Large intestine (tissue), 3 donors: ENCODE results near the gene TNRC6C. TPM values are rescaled to one million over a fixed set of nuclear protein-coding genes. Genes with fewer than 3 reads are reported as not detected.

Source experiments
- DNase-seq, 2 donors: peaks; one replicate each; pipeline versions ENCODE4 v3.0.0 to v3.0.0-alpha.2; 2013
- H3K27ac ChIP-seq: one replicate; pipeline ENCODE4 v1.5.1; 2013; ENCODE audit warnings: low read length
- H3K27me3 ChIP-seq: 2 replicates; pipeline ENCODE4 v1.6.1; 2013; ENCODE audit warnings: low read length; ENCODE audit not compliant: control insufficient read depth, insufficient read depth
- H3K36me3 ChIP-seq: 2 replicates; pipeline ENCODE4 v1.6.1; 2013; ENCODE audit warnings: low read length; ENCODE audit not compliant: control insufficient read depth, insufficient read depth
- H3K4me1 ChIP-seq: one replicate; pipeline ENCODE4 v1.6.1; 2013; ENCODE audit warnings: low read length; ENCODE audit not compliant: control insufficient read depth, insufficient read depth
- H3K4me3 ChIP-seq: one replicate; pipeline ENCODE4 v1.5.1; 2013; ENCODE audit warnings: low read length
- H3K9me3 ChIP-seq: one replicate; pipeline ENCODE4 v1.6.1; 2013; ENCODE audit warnings: mild to moderate bottlenecking, low read depth, low read length, moderate library complexity; ENCODE audit not compliant: control insufficient read depth
- WGBS: methylation state at CpG from one replicate; pipeline ENCODE4 v1.1.5; 2013; ENCODE audit warnings: low lambda C conversion rate; ENCODE audit not compliant: insufficient coverage; 5-methylcytosine and 5-hydroxymethylcytosine counted together
- polyA plus RNA-seq: library from polyadenylated mRNA; unstranded; fragments of 120-200 nt; gene quantifications from one replicate; pipeline ENCODE4 v1.2.1, GENCODE V29; 2013

The TNRC6C gene
- polyA plus RNA-seq, 1 donor: 6.5 TPM

DNA sequence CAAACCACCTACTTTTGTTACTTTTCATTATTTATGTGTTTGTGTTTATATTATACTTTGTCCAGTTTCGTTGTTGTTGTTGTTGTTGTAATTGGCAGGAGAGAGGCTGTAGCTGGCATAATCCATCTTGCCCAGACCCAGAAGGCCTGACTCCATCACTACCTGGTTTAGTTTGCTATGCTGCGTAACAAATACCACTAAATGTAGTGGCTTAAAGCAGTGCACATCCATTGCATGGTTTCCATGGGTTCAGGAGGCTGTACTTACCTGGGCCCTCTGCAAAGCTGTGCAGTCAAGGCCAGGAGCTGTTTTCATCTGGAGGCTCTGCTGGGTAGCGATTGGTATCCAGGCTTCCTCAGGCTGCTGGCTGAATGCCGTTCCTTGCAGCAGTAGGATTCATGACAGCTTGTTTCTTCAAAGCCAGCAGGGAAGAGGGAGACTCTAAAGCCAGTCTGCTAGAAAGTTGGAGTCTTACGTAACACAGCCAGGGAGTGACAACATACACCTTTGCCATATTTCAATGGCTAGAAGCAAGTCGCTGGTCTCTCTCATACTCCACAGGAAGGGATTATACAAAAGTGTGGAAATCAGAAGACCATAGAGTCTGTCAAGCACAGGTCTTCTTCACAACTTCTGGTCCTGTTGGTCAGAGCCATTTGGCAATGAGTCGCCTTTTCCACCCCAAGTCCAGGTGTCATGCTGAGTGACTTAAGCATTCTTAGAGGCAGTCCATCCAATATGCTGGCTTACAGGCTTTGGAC, 41.1 kb downstream of the TNRC6C start:
- Histone ChIP-seq H3K9me3 (no peaks in the 10 kb centered on the region), H3K36me3 (no peaks in the 10 kb centered on the region), H3K4me1 (no peaks in the 10 kb centered on the region), H3K27ac (no peak overlapping the region), H3K27me3 (no peaks in the 10 kb centered on the region), H3K4me3 (no peak overlapping the region)
- no CpG with 5 or more reads among the region's 7 CpGs for WGBS
- no peak for DNase-seq

- WGBS: 100% methylated on average over 1 of the region's 3 CpGs
- DNase-seq: no peak
- Histone ChIP-seq H3K36me3 (no peaks in the 10 kb centered on the region), H3K4me3 (no peak overlapping the region), H3K27me3 (no peaks in the 10 kb centered on the region), H3K4me1 (no peaks in the 10 kb centered on the region), H3K9me3 (no peaks in the 10 kb centered on the region), H3K27ac (no peak overlapping the region)
Measured at GRCh38 chr17:78000341-78000740, 41.8 kb downstream of the TNRC6C start.

DNA sequence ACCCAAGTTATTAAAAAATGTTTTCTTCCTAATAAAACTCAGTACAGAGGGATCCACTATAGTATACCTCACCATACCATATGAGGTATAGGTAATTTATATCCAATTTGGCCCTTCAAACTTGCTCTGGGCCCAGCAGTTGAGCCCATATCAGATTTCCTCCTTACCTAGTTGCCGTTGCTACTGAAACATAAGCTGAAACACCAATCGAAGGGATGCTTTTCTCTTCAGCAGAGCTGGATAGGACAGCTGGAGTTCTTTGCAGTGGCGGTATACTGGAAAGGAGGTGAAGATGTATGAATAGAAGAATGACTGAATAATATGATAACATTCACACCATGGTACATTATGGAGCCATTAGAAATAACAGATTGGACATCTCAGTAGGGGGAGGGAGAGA, 42.7 kb downstream of the TNRC6C start:
- H3K27me3 ChIP-seq: no peaks in the 10 kb centered on the region
- H3K4me1 ChIP-seq: no peaks in the 10 kb centered on the region
- 70% methylated on average over 3 of the region's 3 CpGs for WGBS

DNA sequence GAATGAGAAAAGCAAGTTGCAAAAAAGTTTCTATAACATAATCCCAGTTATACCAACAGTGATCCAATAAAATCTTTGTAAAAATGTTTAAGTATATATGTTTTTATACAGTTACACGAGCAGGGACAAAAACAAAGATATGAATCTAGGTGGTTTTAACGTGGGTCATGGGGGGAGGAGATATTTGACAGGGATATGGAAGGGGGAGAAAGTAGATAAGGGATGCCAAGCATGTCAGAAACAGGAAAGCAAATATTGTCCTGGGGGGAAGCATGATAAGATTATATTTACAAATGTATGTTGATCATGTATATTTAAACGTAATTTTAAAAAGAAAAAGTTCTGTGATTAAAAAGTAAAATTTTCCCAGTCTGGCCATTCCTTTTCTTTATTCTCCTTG, 43.1 kb downstream of the TNRC6C start:
- Histone ChIP-seq H3K36me3 (no peaks in the 10 kb centered on the region), H3K27ac (no peak overlapping the region), H3K4me1 (no peaks in the 10 kb centered on the region), H3K9me3 (no peaks in the 10 kb centered on the region), H3K4me3 (no peak overlapping the region), H3K27me3 (no peaks in the 10 kb centered on the region)
- WGBS: 45% methylated on average over 3 of the region's 3 CpGs
- DNase-seq: no peak

More for the DNA sequence above, 42.7 kb downstream of the TNRC6C start:
- Histone ChIP-seq H3K36me3 (no peaks in the 10 kb centered on the region), H3K4me3 (no peak overlapping the region), H3K27ac (no peak overlapping the region), H3K9me3 (no peaks in the 10 kb centered on the region)
- DNase-seq: no peak

- no peaks in the 10 kb centered on the region for H3K4me1 ChIP-seq
- DNase-seq: no peak
- H3K27ac ChIP-seq: no peak overlapping the region
- no peaks in the 10 kb centered on the region for H3K36me3 ChIP-seq
- WGBS: no CpG with 5 or more reads among the region's 4 CpGs
- H3K4me3 ChIP-seq: no peak overlapping the region
- H3K9me3 ChIP-seq: no peaks in the 10 kb centered on the region
- no peaks in the 10 kb centered on the region for H3K27me3 ChIP-seq
Measured at GRCh38 chr17:78002166-78002565, 43.7 kb downstream of the TNRC6C start.

- WGBS: 90% methylated on average over 2 of the region's 3 CpGs
- no peaks in the 10 kb centered on the region for H3K36me3 ChIP-seq
Measured at GRCh38 chr17:78005452-78006171, 47.1 kb downstream of the TNRC6C start.

DNA sequence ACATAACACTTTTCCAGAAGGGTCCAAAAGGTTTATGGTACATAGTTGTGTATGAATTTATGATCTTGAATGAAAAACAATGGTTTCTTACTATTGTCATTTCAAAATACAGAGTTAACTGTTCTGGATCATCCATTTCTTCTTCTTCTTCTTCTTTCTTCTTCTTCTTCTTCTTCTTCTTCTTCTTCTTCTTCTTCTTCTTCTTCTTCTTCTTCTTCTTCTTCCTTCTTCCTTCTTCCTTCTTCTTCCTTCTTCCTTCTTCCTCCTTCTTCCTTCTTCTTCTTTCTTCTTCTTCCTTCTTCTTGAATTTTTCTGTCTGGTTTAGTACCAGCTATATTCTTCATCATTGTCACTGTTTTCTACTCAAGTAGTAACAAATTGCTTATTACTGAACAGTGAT, 47.8 kb downstream of the TNRC6C start:
- Histone ChIP-seq H3K27ac (no peak overlapping the region), H3K9me3 (no peaks in the 10 kb centered on the region), H3K4me1 (no peaks in the 10 kb centered on the region), H3K27me3 (no peaks in the 10 kb centered on the region), H3K4me3 (no peak overlapping the region), H3K36me3 (no peaks in the 10 kb centered on the region)
- DNase-seq: no peak

More at GRCh38 chr17:78005452-78006171, 47.1 kb downstream of the TNRC6C start:
- no peaks in the 10 kb centered on the region for H3K9me3 ChIP-seq
- no peak overlapping the region for H3K4me3 ChIP-seq
- no peaks in the 10 kb centered on the region for H3K4me1 ChIP-seq
- no peaks in the 10 kb centered on the region for H3K27me3 ChIP-seq
- DNase-seq: no peak
- no peak overlapping the region for H3K27ac ChIP-seq

DNA sequence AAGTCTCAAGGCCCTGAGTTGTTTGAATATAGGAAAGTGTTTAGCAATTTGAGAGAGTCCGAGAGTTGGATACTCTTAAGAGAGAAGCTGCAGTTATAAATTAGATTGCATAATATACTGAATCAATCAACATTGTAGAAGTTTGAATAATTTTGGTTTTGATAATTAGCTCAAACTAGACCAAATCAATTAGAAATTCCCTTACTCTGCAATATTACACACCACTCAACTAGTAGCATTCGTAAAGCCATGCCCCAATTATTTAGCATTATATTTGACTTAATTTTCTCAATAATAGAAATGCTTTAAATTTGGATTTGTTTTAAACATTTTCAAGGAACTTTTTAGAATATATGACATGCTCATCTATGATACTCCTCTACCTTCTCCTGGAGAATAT, 49.1 kb downstream of the TNRC6C start:
- H3K4me1 ChIP-seq: no peaks in the 10 kb centered on the region
- H3K36me3 ChIP-seq: no peaks in the 10 kb centered on the region
- 100% methylated on average over 1 of the region's 2 CpGs for WGBS

DNA sequence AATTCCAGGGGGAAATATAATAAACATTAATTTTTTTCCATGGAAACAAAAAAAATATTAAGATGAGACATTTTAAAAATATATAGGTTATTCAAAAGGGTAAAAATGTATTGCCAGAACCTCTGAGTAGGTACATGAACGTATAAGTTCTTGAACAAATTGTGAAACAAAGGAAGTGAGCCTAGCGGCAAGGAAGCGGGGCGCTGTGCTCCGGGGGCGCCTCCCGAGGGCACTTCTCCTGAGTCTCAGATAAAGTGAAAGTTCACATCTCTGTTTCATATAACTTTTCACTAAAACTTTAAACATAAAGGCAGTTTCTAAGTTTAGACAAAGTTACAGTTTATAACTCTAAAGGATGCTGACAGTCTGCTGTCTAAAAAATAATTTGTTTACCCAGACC, 52.3 kb downstream of the TNRC6C start:
- no CpG with 5 or more reads among the region's 7 CpGs for WGBS
- Histone ChIP-seq H3K27ac (no peak overlapping the region), H3K27me3 (no peaks in the 10 kb centered on the region), H3K4me3 (no peak overlapping the region), H3K4me1 (no peaks in the 10 kb centered on the region), H3K9me3 (no peaks in the 10 kb centered on the region), H3K36me3 (no peaks in the 10 kb centered on the region)
- DNase-seq: no peak

More for the DNA sequence above, 49.1 kb downstream of the TNRC6C start:
- Histone ChIP-seq H3K9me3 (no peaks in the 10 kb centered on the region), H3K27me3 (no peaks in the 10 kb centered on the region), H3K27ac (no peak overlapping the region), H3K4me3 (no peak overlapping the region)
- DNase-seq: no peak

DNA sequence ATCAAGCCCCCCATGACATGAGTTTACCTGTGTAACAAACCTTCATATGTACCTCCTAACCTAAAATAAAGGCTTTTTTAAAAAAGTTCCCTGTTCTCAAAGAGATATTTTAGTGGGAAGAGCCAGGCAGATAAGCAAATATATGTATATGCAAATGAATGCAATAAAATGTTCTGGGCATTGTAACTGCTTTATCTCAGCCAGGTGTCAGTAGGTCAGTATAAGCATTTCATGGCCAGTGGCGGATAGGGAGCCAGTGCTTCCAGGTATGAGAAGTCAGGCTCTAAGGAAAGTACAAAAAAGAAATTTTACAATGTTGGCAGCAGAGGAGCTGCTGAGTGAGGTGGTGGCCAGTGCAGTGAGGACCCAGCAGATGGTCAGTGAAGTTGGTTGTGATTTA, 53.9 kb downstream of the TNRC6C start:
- H3K4me1 ChIP-seq: no peaks in the 10 kb centered on the region
- H3K36me3 ChIP-seq: no peaks in the 10 kb centered on the region
- no peak overlapping the region for H3K4me3 ChIP-seq
- WGBS: no CpG with 5 or more reads among the region's 1 CpG
- no peaks in the 10 kb centered on the region for H3K27me3 ChIP-seq
- H3K27ac ChIP-seq: no peak overlapping the region
- no peak for DNase-seq
- H3K9me3 ChIP-seq: no peaks in the 10 kb centered on the region
